HS-27A (cell line): Measurements from ENCODE around the gene SEC23IP.
"Not testable (repeated sequence)": the region's sequence is repeated elsewhere in the genome, so short reads cannot be mapped to it uniquely, and the experiment has no call there.

Experiments used
- DNase-seq: peaks from one replicate; pipeline ENCODE4 v3.0.0-alpha.2; 2012; ENCODE audit warnings: low read depth, missing footprints

Gene SEC23IP

GRCh38 chr10:119883901-119884611 is 8.5 kb upstream of the SEC23IP start:
- not testable (repeated sequence) for DNase-seq

GRCh38 chr10:119886070-119886469 is 6.5 kb upstream of the SEC23IP start:
- not testable (repeated sequence) for DNase-seq

- not testable (repeated sequence) for DNase-seq
Observed at GRCh38 chr10:119888715-119889114, 3.8 kb upstream of the SEC23IP start.

- not testable (repeated sequence) for DNase-seq
Observed at GRCh38 chr10:119889201-119889600, 3.3 kb upstream of the SEC23IP start.

- not testable (repeated sequence) for DNase-seq
Observed at GRCh38 chr10:119890307-119890706, 2.2 kb upstream of the SEC23IP start.

GRCh38 chr10:119891849-119892187 is 712 bp upstream of the SEC23IP start:
- not testable (repeated sequence) for DNase-seq

- no peak for DNase-seq
Observed at GRCh38 chr10:119893074-119893473, 544 bp downstream of the SEC23IP start.

- DNase-seq, result no peak
Observed at GRCh38 chr10:119893845-119894427, 1.4 kb downstream of the SEC23IP start.

- DNase-seq, result no peak
Observed at GRCh38 chr10:119896061-119896655, 3.6 kb downstream of the SEC23IP start.

GRCh38 chr10:119896937-119897770 is 4.6 kb downstream of the SEC23IP start:
- DNase-seq, result no peak

- no peak for DNase-seq
Observed at GRCh38 chr10:119898577-119898976, 6.0 kb downstream of the SEC23IP start.

- no peak for DNase-seq
Observed at GRCh38 chr10:119903946-119904666, 11.6 kb downstream of the SEC23IP start.

- not testable (repeated sequence) for DNase-seq
Observed at GRCh38 chr10:119907695-119908094, 15.2 kb downstream of the SEC23IP start.

- DNase-seq, result no peak
Observed at GRCh38 chr10:119908166-119908565, 15.6 kb downstream of the SEC23IP start.

- DNase-seq, result no peak
Observed at GRCh38 chr10:119910689-119911088, 18.2 kb downstream of the SEC23IP start.

- DNase-seq, result no peak
Observed at GRCh38 chr10:119917777-119918176, 25.2 kb downstream of the SEC23IP start.

GRCh38 chr10:119919271-119919670 is 26.7 kb downstream of the SEC23IP start:
- no peak for DNase-seq

GRCh38 chr10:119919826-119920225 is 27.3 kb downstream of the SEC23IP start:
- no peak for DNase-seq

GRCh38 chr10:119928411-119928810 is 35.9 kb downstream of the SEC23IP start:
- DNase-seq, result no peak

GRCh38 chr10:119931871-119932270 is 39.3 kb downstream of the SEC23IP start:
- DNase-seq, result no peak

- no peak for DNase-seq
Observed at GRCh38 chr10:119932631-119933030, 40.1 kb downstream of the SEC23IP start.

- DNase-seq, result no peak
Observed at GRCh38 chr10:119933179-119933578, 40.6 kb downstream of the SEC23IP start.
